GM21528 (cell line): ENCODE results near the gene OR2T27.
"Not testable (repeated sequence)": the region's sequence is repeated elsewhere in the genome, so short reads cannot be mapped to it uniquely, and the experiment has no call there.

Experiments
- ATAC-seq: cut with Tn5 transposase; IDR thresholded peaks from one replicate; pipeline ENCODE4 v1.9.1; 2021; ENCODE audit warnings: mild to moderate bottlenecking, moderate library complexity; ENCODE audit not compliant: unreplicated experiment, low FRiP score

The OR2T27 gene

GRCh38 chr1:248642971-248643651, 12.2 kb downstream of the OR2T27 start:
- ATAC-seq = peak; percentile 67

GRCh38 chr1:248641583-248641982, 13.7 kb downstream of the OR2T27 start:
- ATAC-seq = peak; percentile 12

- peak; percentile 39 for ATAC-seq
Observed at GRCh38 chr1:248640906-248641305, 14.4 kb downstream of the OR2T27 start.

GRCh38 chr1:248639652-248640051, 15.7 kb downstream of the OR2T27 start:
- not testable (repeated sequence) for ATAC-seq

- not testable (repeated sequence) for ATAC-seq
Observed at GRCh38 chr1:248636612-248637011, 18.7 kb downstream of the OR2T27 start.

GRCh38 chr1:248634991-248635390, 20.3 kb downstream of the OR2T27 start, which contains the start of gene OR2T11:
TSS of gene OR2T11 (minus strand) at chr1:248635091. CDS start at chr1:248627128, 7,963 bp downstream.
- not testable (repeated sequence) for ATAC-seq

- ATAC-seq = no peak
Observed at GRCh38 chr1:248631354-248632008, 23.8 kb downstream of the OR2T27 start.

GRCh38 chr1:248630551-248630950, 24.8 kb downstream of the OR2T27 start:
- ATAC-seq = no peak

GRCh38 chr1:248627971-248628844, 27.1 kb downstream of the OR2T27 start:
- no peak for ATAC-seq

GRCh38 chr1:248625971-248626370, 29.4 kb downstream of the OR2T27 start:
- ATAC-seq = no peak

GRCh38 chr1:248625166-248625565, 30.2 kb downstream of the OR2T27 start:
- no peak for ATAC-seq

- no peak for ATAC-seq
Observed at GRCh38 chr1:248622570-248623001, 32.7 kb downstream of the OR2T27 start.

- no peak for ATAC-seq
Observed at GRCh38 chr1:248621770-248622169, 33.6 kb downstream of the OR2T27 start.

GRCh38 chr1:248618878-248619277, 36.5 kb downstream of the OR2T27 start:
- no peak for ATAC-seq

GRCh38 chr1:248618119-248618518, 37.2 kb downstream of the OR2T27 start:
- ATAC-seq = no peak

GRCh38 chr1:248613742-248614141, 41.6 kb downstream of the OR2T27 start:
- ATAC-seq = no peak

- ATAC-seq = no peak
Observed at GRCh38 chr1:248611883-248612414, 43.4 kb downstream of the OR2T27 start.

GRCh38 chr1:248610301-248610700, 45.0 kb downstream of the OR2T27 start:
- ATAC-seq = no peak
